Gastroesophageal sphincter (tissue), 4 donors: ENCODE results near the gene CDC42BPG. TPM values are rescaled to one million over a fixed set of nuclear protein-coding genes. Genes with fewer than 3 reads are reported as not detected.

Experiments used
- ATAC-seq: fragments of 150-250 bp; one replicate; pipeline ENCODE4 v1.9.1; 2016; ENCODE audit warnings: mild to moderate bottlenecking, moderate library complexity
- H3K27ac ChIP-seq, 4 donors: fragments of 200-600 bp; sonication (generic) in 3 of 4; 1 replicate in 3 of 4; 2 replicates in 1 of 4; pipeline ENCODE4 v1.5.1; 2016 to 2019
- H3K27me3 ChIP-seq: fragments of 200-600 bp; sonication (generic); one replicate; pipeline ENCODE4 v1.5.1; 2019
- H3K36me3 ChIP-seq, 2 donors: fragments of 200-600 bp; sonication (generic); one replicate each; pipeline ENCODE4 v1.5.1; 2019; ENCODE audit warnings: control low read depth in 1 of 2
- H3K4me1 ChIP-seq, 3 donors: fragments of 200-600 bp; sonication (generic); 1 replicate in 2 of 3; 2 replicates in 1 of 3; pipeline ENCODE4 v1.5.1; 2016 to 2019; ENCODE audit warnings: control low read depth in 2 of 3
- H3K4me3 ChIP-seq, 2 donors: fragments of 200-600 bp; sonication (generic); one replicate each; pipeline ENCODE4 v1.5.1; 2019; ENCODE audit warnings: mild to moderate bottlenecking in 1 of 2, moderate library complexity in 1 of 2
- H3K9me3 ChIP-seq, 3 donors: fragments of 200-600 bp; sonication (generic); one replicate each; pipeline ENCODE4 v1.5.1; 2017 to 2019; ENCODE audit warnings: control low read depth in 2 of 3
- CTCF ChIP-seq, 4 experiments: fragments of 200-600 bp in 2 of 4; fragments of 450-650 bp in 2 of 4; sonication (generic) in 1 of 4; IDR thresholded peaks; one replicate each; pipeline ENCODE4 v1.5.1; 2017 to 2019; ENCODE audit warnings: antibody characterized with exemption in 4 of 4, mild to moderate bottlenecking in 2 of 4, moderate library complexity in 2 of 4
- EP300 ChIP-seq: sonication (generic); formaldehyde crosslinking; IDR thresholded peaks from one replicate; pipeline ENCODE4 v1.6.1; 2017; ENCODE audit warnings: antibody characterized with exemption, mild to moderate bottlenecking
- POLR2A ChIP-seq, 2 donors: fragments of 450-650 bp; IDR thresholded peaks; one replicate each; pipeline ENCODE4 v1.6.1; 2017; ENCODE audit warnings: antibody characterized with exemption in 2 of 2, mild to moderate bottlenecking in 2 of 2, moderate library complexity in 1 of 2
- POLR2AphosphoS5 ChIP-seq: sonication (generic); formaldehyde crosslinking; IDR thresholded peaks from one replicate; pipeline ENCODE4 v1.6.1; 2017; ENCODE audit warnings: antibody characterized with exemption
- WGBS, 2 donors: methylation state at CpG; one replicate each; pipeline ENCODE4 v1.1.5; 2018; ENCODE audit warnings: low coverage in 1 of 2; 5-methylcytosine and 5-hydroxymethylcytosine counted together
- total RNA-seq, 4 donors: library from RNA; depleted of rRNA; stranded (reverse); fragments of >200 nt; gene quantifications; one replicate each; pipeline ENCODE4 v1.1.0, GENCODE V29; 2016

Gene CDC42BPG
- total RNA-seq, 4 donors from 2014 or later, result 0.08 to 0.94 (median 0.22) TPM

GRCh38 chr11:64804346-64805210, 39.9 kb downstream of the CDC42BPG start:
- TF ChIP-seq CTCF (IDR thresholded peaks at IDR 0.05) (no peak), POLR2AphosphoS5 (no peak), POLR2A (IDR thresholded peaks at IDR 0.05) (no peak)
- Histone ChIP-seq H3K4me1 (peaks cover 0 to 53% (median 28%) of the 10 kb centered on the region in 3 donors), H3K36me3 (peaks cover 0 to 54% of the 10 kb centered on the region in 2 donors), H3K4me3 (peak overlapping the region in 1 of 2 donors; percentile 73), H3K27me3 (no peaks in the 10 kb centered on the region), H3K27ac (peak overlapping the region in 3 of 4 donors; percentile 92 to 95 (median 92)), H3K9me3 (no peaks in the 10 kb centered on the region)
- 100% methylated on average over 4 of the region's 41 CpGs; no CpG with 5 or more reads in 1 of the 2 donors for WGBS, 2 donors
- no peak for ATAC-seq

GRCh38 chr11:64803846-64804345, 40.6 kb downstream of the CDC42BPG start:
- TF ChIP-seq EP300 (no peak), POLR2A (IDR thresholded peaks at IDR 0.05) (no peak), POLR2AphosphoS5 (no peak), CTCF (IDR thresholded peaks at IDR 0.05) (no peak)
- WGBS, 2 donors, result 15 to 61% methylated on average over 5 to 7 of the region's 15 CpGs
- H3K27ac ChIP-seq, result peak overlapping the region; percentile 84 to 95 (median 92)
- peak overlapping the region; percentile 67 to 73 for H3K4me3 ChIP-seq
- H3K36me3 ChIP-seq, result peaks cover 0 to 61% of the 10 kb centered on the region in 2 donors
- ATAC-seq, result peak; percentile 17
- no peaks in the 10 kb centered on the region for H3K27me3 ChIP-seq
- H3K4me1 ChIP-seq, result peaks cover 0 to 46% (median 22%) of the 10 kb centered on the region in 3 donors
- no peaks in the 10 kb centered on the region for H3K9me3 ChIP-seq

- H3K4me3 ChIP-seq, result peak within 1 kb of the TSS; percentile 67 to 73
- H3K27me3 ChIP-seq, result no peaks in the 10 kb centered on the region
- WGBS, 2 donors, result 0% methylated on average over 10 to 13 of the region's 58 CpGs
- H3K36me3 ChIP-seq, result peaks cover 0 to 67% of the 10 kb centered on the region in 2 donors
- peak; percentile 92 for ATAC-seq
- peaks cover 0 to 40% (median 22%) of the 10 kb centered on the region in 3 donors for H3K4me1 ChIP-seq
- peak within 1 kb of the TSS; percentile 84 to 95 (median 92) for H3K27ac ChIP-seq
- TF ChIP-seq CTCF (IDR thresholded peaks at IDR 0.05), result peak in 2 of 4 experiments; percentile 39 to 41
- no peak for TF ChIP-seq EP300
- no peak for TF ChIP-seq POLR2A (IDR thresholded peaks at IDR 0.05)
- TF ChIP-seq POLR2AphosphoS5, result no peak
- no peaks in the 10 kb centered on the region for H3K9me3 ChIP-seq
Measured at GRCh38 chr11:64803158-64803845, 41.2 kb downstream of the CDC42BPG start, which contains the start of gene MAP4K2. MAP4K2 (minus strand) TSS chr11:64803214; CDS start chr11:64803149, 65 bp downstream.

- Histone ChIP-seq H3K9me3 (no peaks in the 10 kb centered on the region), H3K4me3 (peak overlapping the region; percentile 59 to 73), H3K4me1 (peaks cover 0 to 33% (median 22%) of the 10 kb centered on the region in 3 donors), H3K27ac (peak overlapping the region; percentile 32 to 95 (median 92)), H3K36me3 (peaks cover 0 to 64% of the 10 kb centered on the region in 2 donors), H3K27me3 (no peaks in the 10 kb centered on the region)
- no CpG with 5 or more reads among the region's 54 CpGs for WGBS, 2 donors
- TF ChIP-seq CTCF (IDR thresholded peaks at IDR 0.05), result no peak
- no peak for TF ChIP-seq POLR2AphosphoS5
- TF ChIP-seq EP300, result no peak
- TF ChIP-seq POLR2A (IDR thresholded peaks at IDR 0.05), result peak in 1 of 2 donors; percentile 12
- no peak for ATAC-seq
Measured at GRCh38 chr11:64802370-64803157, 41.9 kb downstream of the CDC42BPG start.
